Testis (tissue), 3 donors: Measurements from ENCODE around the gene ZMIZ1. TPM values are rescaled to one million over a fixed set of nuclear protein-coding genes. Genes with fewer than 3 reads are reported as not detected.

ENCODE experiments used
- DNase-seq: peaks from one replicate; pipeline ENCODE4 v3.0.0-alpha.2; 2019
- H3K27ac ChIP-seq, 2 donors: fragments of 200-600 bp; sonication (generic); one replicate each; pipeline ENCODE4 v1.5.1; 2019
- H3K27me3 ChIP-seq: fragments of 200-600 bp; sonication (generic); one replicate; pipeline ENCODE4 v1.5.1; 2019
- H3K36me3 ChIP-seq: fragments of 200-600 bp; sonication (generic); one replicate; pipeline ENCODE4 v1.5.1; 2017; ENCODE audit warnings: low read depth; ENCODE audit errors: missing control alignments
- H3K4me1 ChIP-seq: fragments of 200-600 bp; sonication (generic); one replicate; pipeline ENCODE4 v1.5.1; 2019
- H3K4me3 ChIP-seq, 2 donors: fragments of 200-600 bp; sonication (generic); one replicate each; pipeline ENCODE4 v1.5.1; 2017 to 2019
- H3K9me3 ChIP-seq: fragments of 200-600 bp; sonication (generic); one replicate; pipeline ENCODE4 v1.5.1; 2017
- CTCF ChIP-seq, 3 experiments: fragments of 450-650 bp in 2 of 3; fragments of 200-600 bp in 1 of 3; sonication (generic) in 1 of 3; IDR thresholded peaks; one replicate each; pipeline ENCODE4 v1.5.1; 2016 to 2019; ENCODE audit warnings: antibody characterized with exemption in 3 of 3, mild to moderate bottlenecking in 2 of 3, moderate library complexity in 1 of 3
- POLR2A ChIP-seq: fragments of 450-650 bp; IDR thresholded peaks from one replicate; pipeline ENCODE4 v1.6.1; 2017; ENCODE audit warnings: antibody characterized with exemption, mild to moderate bottlenecking, moderate library complexity
- WGBS, 2 donors: methylation state at CpG; one replicate each; pipeline ENCODE4 v1.1.5; 2018; 5-methylcytosine and 5-hydroxymethylcytosine counted together
- intact Hi-C: fragments of 100-400 bp; cut with DNase I; formaldehyde crosslinking; loops from one replicate; pipeline ENCODE4 v1.15.1; 2023; ENCODE audit warnings: low total_unique reads
- polyA plus RNA-seq: library from polyadenylated mRNA; stranded (reverse); fragments of 350-450 nt; fragmentation: Illumina TruSeq; extraction: RNeasy Lipid Tissue Mini Kit (QIAGEN cat#74804); gene quantifications from one replicate; pipeline ENCODE4 v1.2.3, GENCODE V29; 2014; ENCODE audit warnings: low read depth, low replicate concordance; ENCODE audit not compliant: insufficient read depth
- total RNA-seq, 2 donors: library from RNA; depleted of rRNA; stranded (reverse); fragments of >200 nt; gene quantifications; one replicate each; pipeline ENCODE4 v1.2.3, GENCODE V29; 2016

ZMIZ1 gene
- total and polyA plus RNA-seq, 3 donors from 2014 or later = 15.2 to 22.0 (median 18.8) TPM

GRCh38 chr10:79079054-79079397 is 10.3 kb downstream of the ZMIZ1 start:
- H3K27me3 ChIP-seq = no peaks in the 10 kb centered on the region
- intact Hi-C loops = loop anchor here (10.0 kb wide), 1 partner anchor 116 kb away; no protein-coding TSS in a partner anchor
- TF ChIP-seq POLR2A (no peak), CTCF (IDR thresholded peaks at IDR 0.05) (no peak)
- WGBS, 2 donors = 75 to 90% methylated on average over 1 of the region's 1 CpG
- H3K27ac ChIP-seq = no peak overlapping the region
- no peak overlapping the region for H3K4me3 ChIP-seq
- H3K9me3 ChIP-seq = no peaks in the 10 kb centered on the region
- H3K4me1 ChIP-seq = peaks cover 43% of the 10 kb centered on the region
- no peaks in the 10 kb centered on the region for H3K36me3 ChIP-seq
- no peak for DNase-seq

GRCh38 chr10:79079490-79080355 is 11.0 kb downstream of the ZMIZ1 start:
- intact Hi-C loops = loop anchor here (10.0 kb wide), 1 partner anchor 115 kb away; no protein-coding TSS in a partner anchor
- peaks cover 42% of the 10 kb centered on the region for H3K4me1 ChIP-seq
- no peak overlapping the region for H3K4me3 ChIP-seq
- H3K36me3 ChIP-seq = no peaks in the 10 kb centered on the region
- DNase-seq = no peak
- no peaks in the 10 kb centered on the region for H3K27me3 ChIP-seq
- no peaks in the 10 kb centered on the region for H3K9me3 ChIP-seq
- H3K27ac ChIP-seq = no peak overlapping the region
- no peak for TF ChIP-seq POLR2A
- TF ChIP-seq CTCF (IDR thresholded peaks at IDR 0.05) = no peak
- WGBS, 2 donors = 77 to 80% methylated on average over 10 to 15 of the region's 15 CpGs

GRCh38 chr10:79081353-79082034 is 12.7 kb downstream of the ZMIZ1 start:
- no peak for TF ChIP-seq CTCF (IDR thresholded peaks at IDR 0.05)
- no peak for TF ChIP-seq POLR2A
- WGBS, 2 donors = 54% methylated on average over 8 to 12 of the region's 12 CpGs
- no peak for DNase-seq

GRCh38 chr10:79082035-79082373 is 13.2 kb downstream of the ZMIZ1 start:
- Histone ChIP-seq H3K27me3 (no peaks in the 10 kb centered on the region), H3K36me3 (no peaks in the 10 kb centered on the region), H3K9me3 (no peaks in the 10 kb centered on the region), H3K27ac (no peak overlapping the region), H3K4me3 (no peak overlapping the region), H3K4me1 (peaks cover 42% of the 10 kb centered on the region)
- 87 to 94% methylated on average over 6 of the region's 6 CpGs for WGBS, 2 donors
- no peak for TF ChIP-seq CTCF (IDR thresholded peaks at IDR 0.05)
- no peak for DNase-seq
- intact Hi-C loops = no loop called here

More at GRCh38 chr10:79081353-79082034, 12.7 kb downstream of the ZMIZ1 start:
- Histone ChIP-seq H3K4me1 (peaks cover 42% of the 10 kb centered on the region), H3K27me3 (no peaks in the 10 kb centered on the region), H3K36me3 (no peaks in the 10 kb centered on the region), H3K9me3 (no peaks in the 10 kb centered on the region), H3K27ac (no peak overlapping the region), H3K4me3 (no peak overlapping the region)
- intact Hi-C loops = no loop called here
